ENCODE measurements around the gene MPP1.
A peak's percentile ranks its signal among the peaks of the same experiment; 100 is the strongest.

MPP1 gene

DNA sequence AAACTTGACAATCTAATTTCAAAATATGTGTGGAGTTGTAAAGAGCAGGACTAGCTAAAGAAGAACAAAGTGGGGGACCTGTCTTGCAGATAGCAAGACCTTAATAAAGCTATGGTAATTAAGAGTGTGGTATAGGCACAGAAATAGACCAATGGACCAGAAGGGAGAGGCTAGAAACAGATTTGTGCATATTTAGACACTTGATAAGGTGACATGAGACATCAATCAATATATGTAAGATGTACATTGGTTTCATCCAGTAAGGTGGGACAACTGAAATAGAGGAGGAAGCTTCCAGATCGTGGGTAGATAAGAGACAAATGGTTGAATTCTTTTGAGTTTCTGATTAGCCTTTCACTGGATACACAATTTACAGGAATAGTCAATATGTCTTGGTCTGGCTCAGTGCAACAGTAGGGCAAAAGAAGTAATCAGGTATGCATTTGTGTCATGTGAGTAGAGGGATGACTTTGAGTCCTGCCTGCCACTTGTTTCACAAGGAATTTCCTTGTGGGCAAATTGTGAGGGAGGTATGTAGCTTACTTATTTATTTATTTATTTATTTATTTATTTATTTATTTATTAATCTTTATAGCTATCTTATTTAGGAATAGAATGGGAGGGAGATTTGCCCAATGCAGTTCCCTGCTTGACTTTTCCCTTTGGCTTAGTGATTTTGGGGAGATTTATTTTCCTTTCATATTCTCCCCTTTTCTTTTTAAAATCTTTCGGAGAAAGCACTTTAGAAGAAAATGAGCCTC is 7.2 kb upstream of the MPP1 start:
- DNase-seq = no peak

GRCh38 chrX:154809939-154810665 is 4.8 kb upstream of the MPP1 start:
- no peak for DNase-seq

- DNase-seq = no peak
These were observed 1.7 kb upstream of the MPP1 start for GRCh38 chrX:154806837-154807501.

GRCh38 chrX:154805696-154806091 is 409 bp upstream of the MPP1 start:
- DNase-seq = no peak

- DNase-seq = peak; percentile 10
These were observed 876 bp downstream of the MPP1 start for GRCh38 chrX:154804261-154804956.

GRCh38 chrX:154802947-154803346 is 2.3 kb downstream of the MPP1 start:
- DNase-seq = no peak

DNA sequence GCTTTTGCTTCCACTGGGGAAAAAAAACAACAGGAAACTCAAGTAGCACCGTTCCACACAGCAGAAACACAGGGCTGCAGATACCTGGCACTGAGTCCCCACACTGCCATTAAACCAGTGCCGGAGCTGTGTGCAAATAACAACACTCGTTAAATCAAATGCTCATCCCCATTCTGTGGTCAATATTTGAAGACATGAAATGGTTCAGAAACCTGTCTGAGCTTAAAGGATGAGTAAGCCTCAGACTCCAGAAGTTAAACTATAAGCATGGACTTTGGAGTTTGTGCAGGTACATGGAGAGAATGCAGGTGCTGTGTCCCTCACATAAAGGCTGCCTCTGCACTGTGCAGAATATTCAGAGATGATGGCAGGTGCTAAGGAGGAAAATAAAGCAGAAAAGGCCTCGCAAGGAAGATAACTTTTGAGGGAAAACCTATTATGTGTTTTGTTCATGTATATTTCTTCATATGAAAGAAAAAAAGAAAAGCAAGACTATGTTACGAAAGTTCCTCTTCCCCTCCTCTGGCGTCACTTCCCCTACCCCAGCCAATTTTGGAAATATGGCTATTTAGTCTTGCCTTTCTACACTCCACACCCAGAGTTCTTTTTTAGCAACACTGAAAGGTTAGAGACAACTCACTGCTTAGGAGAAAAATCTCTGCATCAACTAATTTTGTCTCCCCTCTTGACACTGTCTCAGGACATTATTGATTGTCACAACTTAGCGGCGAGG is 4.6 kb downstream of the MPP1 start:
- no peak for DNase-seq

DNA sequence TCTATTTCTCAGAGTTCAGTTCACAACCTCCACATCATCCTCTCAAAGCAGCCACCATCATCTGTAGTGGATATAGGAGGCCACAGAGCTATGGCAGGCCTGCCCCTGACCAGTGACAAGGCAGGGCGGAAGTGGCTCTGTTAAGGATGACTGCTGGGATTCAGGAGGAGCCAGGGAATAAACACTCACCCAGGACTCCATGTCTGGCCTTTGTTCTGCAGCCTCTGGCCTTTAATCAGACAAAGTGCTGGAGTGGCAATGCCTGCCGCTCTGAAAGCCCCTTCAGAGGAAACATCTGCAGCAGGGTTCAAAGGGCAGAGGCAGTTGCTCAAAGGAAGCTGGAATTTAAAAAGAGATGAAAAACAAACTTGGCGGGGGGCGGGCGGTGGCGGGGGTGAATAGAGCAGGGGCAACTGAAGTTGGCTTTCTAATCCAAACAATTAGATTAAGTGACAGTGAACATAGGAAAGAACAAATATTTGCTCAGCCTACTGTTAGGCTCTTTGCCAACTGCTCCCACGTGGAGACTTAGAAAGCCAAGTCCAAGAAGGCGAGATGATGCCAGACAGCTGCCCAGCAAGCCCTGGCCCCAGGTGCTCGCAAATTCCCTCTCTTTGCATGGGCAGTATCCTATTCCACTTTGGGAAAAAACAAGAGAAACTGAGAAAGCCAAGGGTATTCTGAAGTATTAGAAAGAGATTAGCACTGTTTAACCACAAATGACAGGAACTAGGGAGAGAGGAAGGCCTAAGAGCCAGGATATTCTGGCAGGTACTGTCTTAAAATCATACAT is 5.5 kb downstream of the MPP1 start:
- peak; percentile 72 for DNase-seq

DNA sequence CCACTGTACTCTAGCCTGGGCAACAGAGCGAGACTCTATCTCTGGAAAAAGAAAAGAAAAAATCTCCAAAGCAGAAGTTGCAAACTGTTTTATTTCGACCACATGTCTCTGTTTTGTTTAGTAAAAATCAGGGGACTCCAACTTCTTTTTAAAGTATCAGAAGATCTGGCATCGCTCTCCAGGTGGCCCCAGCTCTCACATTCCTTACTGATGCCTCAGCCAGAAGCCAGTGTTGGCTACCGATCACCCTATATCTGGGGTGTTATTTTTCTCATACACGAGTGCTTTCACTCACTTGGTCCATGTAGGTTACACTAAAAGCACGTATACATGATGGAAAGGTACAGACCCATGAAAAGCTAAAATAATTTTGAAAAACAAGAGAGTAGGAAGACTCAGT is 8.3 kb downstream of the MPP1 start:
- DNase-seq = no peak

- no peak for DNase-seq
These were observed 10.3 kb downstream of the MPP1 start for GRCh38 chrX:154795016-154795415.

- no peak for DNase-seq
These were observed 12.0 kb downstream of the MPP1 start for GRCh38 chrX:154793084-154793795.

- no peak for DNase-seq
These were observed 13.3 kb downstream of the MPP1 start for GRCh38 chrX:154791939-154792338.

- DNase-seq = no peak
These were observed 13.8 kb downstream of the MPP1 start for GRCh38 chrX:154791467-154791866.

- DNase-seq = no peak
These were observed 19.6 kb downstream of the MPP1 start for GRCh38 chrX:154785716-154786115.

DNA sequence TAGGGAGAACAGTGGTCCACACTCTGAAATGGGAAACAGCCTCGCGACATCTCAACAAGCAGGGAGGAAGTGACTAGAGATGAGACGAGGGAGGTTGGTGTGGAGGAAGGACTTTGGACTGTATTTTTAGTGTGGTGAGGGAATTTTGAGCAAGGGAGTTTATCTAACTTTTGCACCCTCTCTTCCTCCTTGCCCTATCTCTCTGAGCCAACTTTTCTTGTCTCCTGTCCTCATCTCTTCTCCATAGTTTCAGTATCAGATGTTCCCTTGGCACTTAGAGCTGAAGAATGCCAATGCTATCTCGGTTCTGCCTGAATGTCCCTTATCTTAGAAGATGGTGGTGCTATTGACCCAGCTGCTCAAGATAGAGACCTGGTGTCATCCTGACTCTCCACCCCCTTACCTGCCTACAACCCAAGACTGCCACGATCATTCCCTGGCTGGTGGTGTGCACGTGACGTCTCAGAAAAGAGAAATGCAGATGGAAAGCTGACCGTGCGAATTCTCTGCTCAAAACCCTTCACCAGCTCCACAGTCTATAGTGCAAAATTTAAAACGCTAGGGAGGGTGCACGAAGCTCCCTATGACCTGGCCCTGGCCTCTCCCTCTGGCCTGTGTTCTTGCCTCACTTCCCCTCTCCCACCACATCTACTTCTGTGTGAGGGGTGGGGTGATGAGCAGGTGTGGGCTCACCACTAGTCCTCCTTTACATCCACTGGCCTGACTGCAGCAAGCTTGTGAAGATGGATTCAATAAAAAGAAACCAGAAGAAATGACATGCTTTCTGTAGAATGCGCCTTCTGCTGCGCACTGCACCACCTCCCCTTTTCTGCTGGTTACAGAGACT is 20.9 kb downstream of the MPP1 start:
- DNase-seq = no peak

DNA sequence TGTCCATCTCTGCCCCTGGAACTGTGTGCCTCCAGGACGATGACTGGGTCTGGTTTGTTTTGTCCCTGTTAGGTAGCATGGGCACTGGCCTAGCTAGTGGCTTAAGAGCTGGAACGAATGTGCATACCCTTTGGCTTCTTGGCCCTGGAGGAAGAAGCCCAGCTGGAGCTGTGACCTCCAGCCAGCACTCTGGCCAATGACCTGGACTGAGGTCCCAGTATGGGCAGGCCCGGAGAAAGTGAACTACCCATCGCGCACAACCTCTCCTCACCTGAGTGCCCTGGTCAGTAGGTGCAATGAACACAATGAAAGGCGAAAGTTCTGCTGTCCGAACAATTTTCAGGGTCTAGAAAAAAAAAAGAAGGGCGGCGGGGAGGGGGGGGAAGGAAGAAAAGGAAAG is 24.3 kb downstream of the MPP1 start:
- DNase-seq = no peak

DNA sequence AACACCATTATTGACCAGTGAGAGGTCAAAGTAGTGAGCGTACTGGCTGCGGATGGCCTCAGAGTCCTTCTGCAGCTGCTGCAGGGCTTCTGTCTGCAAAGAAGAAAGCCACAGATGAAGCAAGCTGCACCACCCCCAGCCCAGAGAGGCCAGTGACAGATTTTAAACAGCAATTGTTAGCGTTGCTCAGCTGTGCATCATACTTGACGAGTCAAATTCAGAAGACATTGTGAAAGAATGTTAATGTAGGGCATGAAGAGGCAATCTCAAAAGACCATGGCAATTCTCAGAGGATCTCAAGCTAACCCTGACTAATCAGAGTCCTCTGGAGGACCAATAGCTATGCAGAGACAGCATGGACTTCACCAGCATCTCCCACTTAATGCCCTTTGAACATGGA is 26.0 kb downstream of the MPP1 start:
- DNase-seq = no peak

GRCh38 chrX:154776753-154777152 is 28.5 kb downstream of the MPP1 start:
- DNase-seq = no peak

DNA sequence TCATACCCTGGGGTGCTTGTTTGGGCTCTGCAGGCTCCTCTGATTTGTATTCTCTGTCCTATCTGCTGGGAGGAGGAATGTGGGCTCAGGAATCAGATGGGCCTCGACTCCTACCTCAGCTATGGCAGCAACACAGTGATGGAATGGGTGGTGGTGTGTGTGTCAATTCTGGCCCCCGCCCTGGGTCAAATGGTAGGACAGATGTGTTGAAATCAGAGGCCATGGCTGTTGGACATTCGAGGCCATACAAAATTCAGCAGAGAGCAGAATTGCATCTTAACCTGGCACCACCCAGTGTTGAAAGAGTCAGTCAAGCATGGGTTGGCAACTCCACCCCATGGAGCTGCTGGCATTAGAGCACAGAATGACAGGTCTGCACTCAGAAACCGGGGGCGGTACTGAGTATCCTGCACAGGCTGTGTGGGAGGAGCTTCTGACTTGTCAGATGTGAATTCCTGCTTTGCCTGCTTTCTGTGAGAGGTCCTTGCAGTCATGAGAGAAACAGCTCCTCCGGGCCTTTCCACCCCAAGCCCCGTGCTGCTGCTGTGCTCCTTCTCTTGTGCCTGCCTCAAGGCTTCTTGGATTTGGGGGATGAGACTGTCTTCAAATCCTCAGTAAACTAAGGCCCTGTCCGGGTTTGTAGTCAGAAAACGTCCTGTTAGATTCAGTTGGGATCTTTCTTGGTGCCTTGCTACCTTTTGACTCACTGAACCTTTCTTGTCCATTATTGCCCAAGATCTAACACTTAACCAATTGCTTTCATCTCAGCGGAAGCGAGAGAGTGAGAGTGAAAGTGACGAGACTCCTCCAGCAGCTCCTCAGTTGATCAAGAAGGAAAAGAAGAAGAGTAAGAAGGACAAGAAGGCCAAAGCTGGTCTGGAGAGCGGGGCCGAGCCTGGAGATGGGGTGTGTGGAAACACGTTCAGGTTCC is 29.6 kb downstream of the MPP1 start:
- DNase-seq = no peak

Measured in DMS79 treated with DMSO at 0.1 percent for 48 hours (cell line).